HEK293 (cell line): ENCODE results near the gene FAM151A.

Experiments used
- BCL11B ChIP-seq: fragments of 450-650 bp; formaldehyde crosslinking; IDR thresholded peaks from 2 replicates; pipeline ENCODE4 v1.5.1; 2016; ENCODE audit warnings: low read depth, missing biosample characterization, missing genetic modification characterization
- CTCF ChIP-seq: fragments of 450-650 bp; formaldehyde crosslinking; IDR thresholded peaks from 2 replicates; pipeline ENCODE4 v1.5.1; 2016; ENCODE audit warnings: missing biosample characterization, missing genetic modification characterization
- MYNN ChIP-seq: fragments of 450-650 bp; formaldehyde crosslinking; IDR thresholded peaks from 2 replicates; pipeline ENCODE4 v1.5.1; 2016; ENCODE audit warnings: missing biosample characterization, missing genetic modification characterization, borderline replicate concordance
- REST ChIP-seq: fragments of 450-650 bp; formaldehyde crosslinking; IDR thresholded peaks from 2 replicates; pipeline ENCODE4 v1.5.1; 2016; ENCODE audit warnings: missing biosample characterization, missing genetic modification characterization
- TCF7L2 ChIP-seq: IDR thresholded peaks from 2 replicates; pipeline ENCODE4 v1.6.1; 2011; ENCODE audit warnings: low read depth, mild to moderate bottlenecking, inconsistent platforms, low read length, moderate library complexity, borderline replicate concordance
- ZNF121 ChIP-seq: fragments of 450-650 bp; formaldehyde crosslinking; IDR thresholded peaks from 2 replicates; pipeline ENCODE4 v1.5.1; 2016; ENCODE audit warnings: missing biosample characterization, missing genetic modification characterization
- ZNF19 ChIP-seq: fragments of 450-650 bp; formaldehyde crosslinking; IDR thresholded peaks from 2 replicates; pipeline ENCODE4; 2016; ENCODE audit warnings: missing biosample characterization, missing genetic modification characterization, low read depth
- ZNF266 ChIP-seq: fragments of 450-650 bp; formaldehyde crosslinking; IDR thresholded peaks from 2 replicates; pipeline ENCODE4 v1.5.1; 2016; ENCODE audit warnings: missing biosample characterization, missing genetic modification characterization, low read depth
- ZNF660 ChIP-seq: fragments of 450-650 bp; IDR thresholded peaks from 2 replicates; pipeline ENCODE4 v1.5.1; 2018; ENCODE audit warnings: missing biosample characterization, mild to moderate bottlenecking, missing genetic modification characterization
- TF ChIP-seq, protein P1 (sequence below): fragments of 450-650 bp; formaldehyde crosslinking; IDR thresholded peaks from 2 replicates; pipeline ENCODE4 v1.5.1; 2016; ENCODE audit warnings: missing biosample characterization, missing genetic modification characterization

GRCh38 chr1:54600947-54601721 lies 22.2 kb downstream of the FAM151A start:
- no peak for TF ChIP-seq CTCF (tag by site-specific recombination)
- no peak for TF ChIP-seq REST (tag by site-specific recombination)
- no peak for TF ChIP-seq ZNF121 (tag by site-specific recombination)
- no peak for TF ChIP-seq MYNN (tag by site-specific recombination)
- TF ChIP-seq ZNF19 (tag by site-specific recombination), result no peak
- TF ChIP-seq BCL11B, result no peak
- TF ChIP-seq, protein P1, sequence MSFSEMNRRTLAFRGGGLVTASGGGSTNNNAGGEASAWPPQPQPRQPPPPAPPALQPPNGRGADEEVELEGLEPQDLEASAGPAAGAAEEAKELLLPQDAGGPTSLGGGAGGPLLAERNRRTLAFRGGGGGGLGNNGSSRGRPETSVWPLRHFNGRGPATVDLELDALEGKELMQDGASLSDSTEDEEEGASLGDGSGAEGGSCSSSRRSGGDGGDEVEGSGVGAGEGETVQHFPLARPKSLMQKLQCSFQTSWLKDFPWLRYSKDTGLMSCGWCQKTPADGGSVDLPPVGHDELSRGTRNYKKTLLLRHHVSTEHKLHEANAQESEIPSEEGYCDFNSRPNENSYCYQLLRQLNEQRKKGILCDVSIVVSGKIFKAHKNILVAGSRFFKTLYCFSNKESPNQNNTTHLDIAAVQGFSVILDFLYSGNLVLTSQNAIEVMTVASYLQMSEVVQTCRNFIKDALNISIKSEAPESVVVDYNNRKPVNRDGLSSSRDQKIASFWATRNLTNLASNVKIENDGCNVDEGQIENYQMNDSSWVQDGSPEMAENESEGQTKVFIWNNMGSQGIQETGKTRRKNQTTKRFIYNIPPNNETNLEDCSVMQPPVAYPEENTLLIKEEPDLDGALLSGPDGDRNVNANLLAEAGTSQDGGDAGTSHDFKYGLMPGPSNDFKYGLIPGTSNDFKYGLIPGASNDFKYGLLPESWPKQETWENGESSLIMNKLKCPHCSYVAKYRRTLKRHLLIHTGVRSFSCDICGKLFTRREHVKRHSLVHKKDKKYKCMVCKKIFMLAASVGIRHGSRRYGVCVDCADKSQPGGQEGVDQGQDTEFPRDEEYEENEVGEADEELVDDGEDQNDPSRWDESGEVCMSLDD (tag by site-specific recombination), result no peak
- TF ChIP-seq TCF7L2, result no peak
- no peak for TF ChIP-seq ZNF660 (tag by site-specific recombination)
- no peak for TF ChIP-seq ZNF266 (tag by site-specific recombination)
